ENCODE data around the gene FOXO4.

The FOXO4 gene

DNA sequence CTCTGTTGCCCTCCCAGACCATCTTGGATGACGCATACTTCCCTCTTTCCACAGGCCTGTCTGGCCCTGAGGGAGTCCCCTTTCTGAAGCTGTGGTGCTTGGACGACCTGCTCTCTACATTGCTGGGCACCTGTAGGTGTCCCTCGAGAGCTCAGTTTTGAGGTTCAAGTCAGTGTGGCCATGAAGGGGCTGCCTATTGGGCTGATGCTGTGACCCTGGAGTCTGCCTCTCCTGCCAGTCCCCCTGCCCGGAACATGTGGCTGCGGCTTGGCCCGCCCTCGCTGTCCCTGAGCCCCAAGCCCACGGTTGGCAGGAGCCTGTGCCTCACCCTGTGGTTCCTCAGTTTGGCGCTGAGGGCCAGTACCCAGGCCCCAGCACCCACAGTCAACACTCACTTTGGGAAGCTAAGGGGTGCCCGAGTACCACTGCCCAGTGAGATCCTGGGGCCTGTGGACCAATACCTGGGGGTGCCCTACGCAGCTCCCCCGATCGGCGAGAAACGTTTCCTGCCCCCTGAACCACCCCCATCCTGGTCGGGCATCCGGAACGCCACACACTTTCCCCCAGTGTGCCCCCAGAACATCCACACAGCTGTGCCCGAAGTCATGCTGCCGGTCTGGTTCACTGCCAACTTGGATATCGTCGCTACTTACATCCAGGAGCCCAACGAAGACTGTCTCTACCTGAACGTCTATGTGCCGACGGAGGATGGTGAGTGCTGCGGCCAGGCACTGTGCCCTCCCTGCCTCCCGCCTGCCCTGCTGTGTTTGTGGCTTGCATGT is 52.0 kb downstream of the FOXO4 start:
- no peak for DNase-seq

DNA sequence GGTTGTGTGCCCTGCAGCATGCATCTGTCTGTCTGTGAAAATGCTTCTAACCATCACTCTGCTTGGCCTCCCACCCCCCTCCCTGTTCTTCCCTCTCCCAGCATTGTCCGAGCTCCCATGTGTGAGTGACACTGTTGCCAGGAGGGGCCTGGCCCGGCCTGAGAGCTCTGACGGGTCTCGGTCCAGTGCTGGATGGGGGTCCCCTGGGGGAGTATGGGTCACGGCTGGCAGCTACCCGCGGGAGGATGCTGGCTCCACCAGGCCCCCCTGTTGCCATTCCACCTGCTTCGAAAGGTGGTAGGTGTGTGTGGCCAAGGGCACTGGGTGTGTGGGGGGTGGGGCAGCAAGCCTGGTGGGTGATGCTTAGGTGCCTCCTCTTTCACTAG is 52.6 kb downstream of the FOXO4 start:
- no peak for DNase-seq

DNA sequence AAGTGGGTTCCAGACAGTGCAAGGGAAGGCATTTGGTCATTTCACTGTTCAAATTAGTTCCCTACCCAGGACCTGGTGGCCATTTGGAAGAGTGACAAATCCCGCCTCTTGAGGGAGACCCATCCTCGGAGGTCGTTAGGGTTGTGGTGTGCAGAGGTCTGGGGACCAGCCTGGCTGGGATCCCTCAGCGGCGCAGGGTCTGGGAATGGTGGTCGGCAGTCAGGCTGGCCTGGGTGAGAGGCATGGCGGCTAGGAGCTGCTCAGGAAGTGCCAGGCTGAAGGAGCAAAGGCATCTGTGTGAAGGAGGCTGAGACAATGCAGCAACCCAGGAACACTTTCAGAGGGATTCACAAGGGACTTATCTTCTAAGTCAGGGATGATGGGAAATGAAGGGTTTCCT is 55.7 kb downstream of the FOXO4 start:
- no peak for DNase-seq
